ENCODE results near the gene CACNA1S. TPM values are rescaled to one million over a fixed set of nuclear protein-coding genes. Genes with fewer than 3 reads are reported as not detected.

CACNA1S gene
- total and polyA plus RNA-seq, 2 of the 8 experiments (the other 6 are each of a cell fraction or from before 2014, with no cell fraction given), result 0.06 TPM; not detected in 1

DNA sequence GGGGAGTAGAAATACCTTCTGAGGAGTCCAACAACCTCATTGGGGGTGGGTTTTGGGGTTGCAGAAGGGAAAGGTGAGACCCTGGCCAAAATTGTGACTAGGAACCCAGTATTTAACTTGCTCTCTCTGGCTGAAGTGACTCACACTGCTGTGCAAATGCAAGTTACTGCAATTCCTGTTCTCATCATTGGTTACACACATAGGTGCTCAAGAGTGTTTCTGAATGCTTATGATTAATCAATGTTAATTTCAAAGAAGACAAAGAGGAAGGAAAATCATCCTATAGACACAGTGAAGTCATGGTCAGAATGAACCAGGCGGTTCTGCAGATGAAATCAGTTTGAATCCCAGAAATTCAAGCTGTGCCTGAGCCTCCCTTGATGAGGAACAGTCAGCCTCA is 11.6 kb upstream of the CACNA1S start:
- FAIRE-seq (no peak), DNase-seq (ENCODE audit: low read depth in 1 of 2, low spot score in 2 of 2) (no peak)
- H2BK5ac ChIP-seq (ENCODE audit: low read depth, low read length), result no peak overlapping the region
- H3K4me2 ChIP-seq (ENCODE audit: insufficient read depth in 1 of 2, low read depth in 2 of 2, low read length in 2 of 2), result no peak overlapping the region
- H3K4me3 ChIP-seq (ENCODE audit: extremely low read depth in 1 of 4, insufficient read depth in 2 of 4, low read depth in 3 of 4, low read length in 4 of 4), result no peak overlapping the region
- 81% methylated on average over 1 of the region's 1 CpG; no CpG with 5 or more reads in 1 of the 2 experiments for WGBS, 2 experiments (ENCODE audit: extremely low coverage in 1 of 2, insufficient coverage in 1 of 2, insufficient read length in 1 of 2, insufficient replicate concordance in 2 of 2, low coverage in 1 of 2, low lambda C conversion rate in 2 of 2, missing lambda C conversion rate in 1 of 2)
- H4K20me1 ChIP-seq (replicated peaks in 1 of 2; ENCODE audit: control insufficient read depth in 1 of 2, insufficient read depth in 2 of 2, low read length in 2 of 2), result no peaks in the 10 kb centered on the region
- H3K79me2 ChIP-seq (ENCODE audit: control insufficient read depth in 1 of 2, insufficient read depth in 2 of 2, low read length in 2 of 2), result no peaks in the 10 kb centered on the region
- H3K79me1 ChIP-seq (ENCODE audit: low read depth, low read length), result no peaks in the 10 kb centered on the region
- H3K56ac ChIP-seq (replicated peaks; ENCODE audit: insufficient read length, low read depth, low read length), result no peak overlapping the region
- H3K23me2 ChIP-seq (ENCODE audit: low read depth, low read length), result no peaks in the 10 kb centered on the region
- H4K8ac ChIP-seq (ENCODE audit: extremely low read depth, insufficient read depth, low read length), result no peak overlapping the region
- H2BK15ac ChIP-seq (ENCODE audit: low read length), result no peak overlapping the region
- H3K27me3 ChIP-seq (replicated peaks in 1 of 4; ENCODE audit: control insufficient read depth in 3 of 4, extremely low read depth in 1 of 4, insufficient read depth in 3 of 4, low read length in 3 of 4), result no peaks in the 10 kb centered on the region; a peak in 1 of 7 replicates
- no peak overlapping the region for H4K91ac ChIP-seq (replicated peaks; ENCODE audit: insufficient read length, low read length)
- CTCF ChIA-PET (ENCODE audit: partially characterized antibody), result interaction anchor here (0.6 to 16.3 kb wide), 6 partner anchors 10 to 266 kb away, joined by 3 to 343 read pairs (median 6); no protein-coding TSS in a partner anchor
- no peak overlapping the region for H4K5ac ChIP-seq (ENCODE audit: insufficient read length, low read depth, low read length)
- H2BK12ac ChIP-seq (ENCODE audit: low read depth, low read length), result no peak overlapping the region
- no peak overlapping the region for H3K4ac ChIP-seq (replicated peaks; ENCODE audit: insufficient read length, low read depth, low read length)
- no peak overlapping the region for H3K23ac ChIP-seq (ENCODE audit: insufficient read length)
- H3K4me1 ChIP-seq (replicated peaks in 1 of 4; ENCODE audit: control insufficient read depth in 3 of 4, insufficient read depth in 4 of 4, low read length in 3 of 4), result peaks cover 7 to 11% (median 9%) of the 10 kb centered on the region in 4 experiments
- H3K14ac ChIP-seq (ENCODE audit: insufficient read length), result no peak overlapping the region
- H3K36me3 ChIP-seq (ENCODE audit: control insufficient read depth in 2 of 4, insufficient read depth in 4 of 4, low read length in 3 of 4), result no peaks in the 10 kb centered on the region
- H2AK5ac ChIP-seq (ENCODE audit: low read depth, low read length), result no peak overlapping the region
- no peak overlapping the region for H3K27ac ChIP-seq (ENCODE audit: low read depth, low read length)
- no peak overlapping the region for H2BK20ac ChIP-seq (ENCODE audit: low read length)
- no peak overlapping the region for H2BK120ac ChIP-seq (replicated peaks; ENCODE audit: low read depth, low read length)
- no peaks in the 10 kb centered on the region for H3K9me3 ChIP-seq (ENCODE audit: insufficient read depth in 2 of 2, low read depth in 1 of 2, low read length in 1 of 2)
- H2AFZ ChIP-seq (ENCODE audit: low read length), result no peak overlapping the region
- POLR2A ChIA-PET (ENCODE audit: partially characterized antibody), result interaction anchor here (1.3 kb wide), 1 partner anchor 19 kb away, joined by 4 read pairs; no protein-coding TSS in a partner anchor
- H3K18ac ChIP-seq (ENCODE audit: extremely low read depth, low read length), result no peak overlapping the region
- H3K9ac ChIP-seq (replicated peaks in 1 of 4; ENCODE audit: extremely low read depth in 1 of 4, low read depth in 3 of 4, low read length in 3 of 4), result no peak overlapping the region
- TF ChIP-seq KDM5A (IDR thresholded peaks at IDR 0.05; ENCODE audit: low read length), result no peak
- no peak for TF ChIP-seq SAP30 (IDR thresholded peaks at IDR 0.05; ENCODE audit: insufficient read depth, insufficient replicate concordance, low read length)
- TF ChIP-seq, protein P1, sequence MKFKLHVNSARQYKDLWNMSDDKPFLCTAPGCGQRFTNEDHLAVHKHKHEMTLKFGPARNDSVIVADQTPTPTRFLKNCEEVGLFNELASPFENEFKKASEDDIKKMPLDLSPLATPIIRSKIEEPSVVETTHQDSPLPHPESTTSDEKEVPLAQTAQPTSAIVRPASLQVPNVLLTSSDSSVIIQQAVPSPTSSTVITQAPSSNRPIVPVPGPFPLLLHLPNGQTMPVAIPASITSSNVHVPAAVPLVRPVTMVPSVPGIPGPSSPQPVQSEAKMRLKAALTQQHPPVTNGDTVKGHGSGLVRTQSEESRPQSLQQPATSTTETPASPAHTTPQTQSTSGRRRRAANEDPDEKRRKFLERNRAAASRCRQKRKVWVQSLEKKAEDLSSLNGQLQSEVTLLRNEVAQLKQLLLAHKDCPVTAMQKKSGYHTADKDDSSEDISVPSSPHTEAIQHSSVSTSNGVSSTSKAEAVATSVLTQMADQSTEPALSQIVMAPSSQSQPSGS (IDR thresholded peaks at IDR 0.05; ENCODE audit: low read length), result no peak
- TF ChIP-seq FOSL1 (IDR thresholded peaks at IDR 0.05; ENCODE audit: insufficient read depth, low read depth, low read length), result no peak
- TF ChIP-seq KDM1A (IDR thresholded peaks at IDR 0.05; ENCODE audit: borderline replicate concordance, low read length), result no peak
- TF ChIP-seq CEBPB (IDR thresholded peaks at IDR 0.05; ENCODE audit: low read depth, low read length), result no peak
- TF ChIP-seq HDAC2 (IDR thresholded peaks at IDR 0.05; ENCODE audit: borderline replicate concordance in 1 of 2, low read depth in 2 of 2, low read length in 2 of 2), result no peak
- TF ChIP-seq BRCA1 (IDR thresholded peaks at IDR 0.05; ENCODE audit: low read depth, low read length), result no peak
- TF ChIP-seq TAF1 (IDR thresholded peaks at IDR 0.05; ENCODE audit: low read depth, low read length), result no peak
- TF ChIP-seq HDAC6 (IDR thresholded peaks at IDR 0.05; ENCODE audit: low read depth, low read length), result no peak
- TF ChIP-seq YY1 (IDR thresholded peaks at IDR 0.05; ENCODE audit: low read depth, low read length), result no peak
- TF ChIP-seq RAD21 (IDR thresholded peaks at IDR 0.05 in 1 of 2, conservative IDR thresholded peaks at IDR 0.05 in 1 of 2; ENCODE audit: low read depth in 2 of 2, low read length in 2 of 2), result no peak

All from H1 (cell line).